Fibroblast of lung (primary cell): ENCODE measurements around the gene ACTN1. TPM values are rescaled to one million over a fixed set of nuclear protein-coding genes. Genes with fewer than 3 reads are reported as not detected.

Experiments
- DNase-seq, 2 donors: peaks; one replicate each; pipeline versions ENCODE4 v3.0.0 to v3.0.0-alpha.2; 2010; ENCODE audit warnings: low read depth in 2 of 2
- H2AFZ ChIP-seq: 2 replicates; pipeline ENCODE4 v1.5.1; 2012; ENCODE audit warnings: low read length, control low read depth, inconsistent platforms
- H3K27ac ChIP-seq: 2 replicates; pipeline ENCODE4 v1.5.1; 2011; ENCODE audit warnings: low read length, control low read depth; ENCODE audit not compliant: insufficient read depth
- H3K27me3 ChIP-seq: 2 replicates; pipeline ENCODE4 v1.5.1; 2011; ENCODE audit warnings: mild to moderate bottlenecking, low read length; ENCODE audit not compliant: control insufficient read depth, insufficient read depth
- H3K36me3 ChIP-seq: 2 replicates; pipeline ENCODE4 v1.5.1; 2011; ENCODE audit warnings: low read length; ENCODE audit not compliant: control insufficient read depth, insufficient read depth
- H3K4me1 ChIP-seq: 2 replicates; pipeline ENCODE4 v1.5.1; 2011; ENCODE audit warnings: low read length; ENCODE audit not compliant: control insufficient read depth, insufficient read depth; ENCODE audit errors: extremely low read depth
- H3K4me2 ChIP-seq: 2 replicates; pipeline ENCODE4 v1.5.1; 2011; ENCODE audit warnings: low read length, control low read depth; ENCODE audit not compliant: insufficient read depth; ENCODE audit errors: extremely low read depth
- H3K4me3 ChIP-seq, 4 experiments: fragments of 200-600 bp in 1 of 4; sonication (generic) in 1 of 4; replicated peaks in 1 of 4; 2 replicates each; pipeline ENCODE4 v1.5.1; 2011 to 2016; ENCODE audit warnings: low read length in 4 of 4, low read depth in 3 of 4, mild to moderate bottlenecking in 3 of 4, control low read depth in 2 of 4, inconsistent platforms in 1 of 4, mixed read lengths in 1 of 4; ENCODE audit not compliant: insufficient read depth in 1 of 4; ENCODE audit errors: control extremely low read depth in 1 of 4
- H3K79me2 ChIP-seq: 2 replicates; pipeline ENCODE4 v1.5.1; 2012; ENCODE audit warnings: mild to moderate bottlenecking, low read length, inconsistent platforms; ENCODE audit not compliant: control insufficient read depth, insufficient read depth
- H3K9ac ChIP-seq: 2 replicates; pipeline ENCODE4 v1.5.1; 2011; ENCODE audit warnings: mild to moderate bottlenecking, low read length, control low read depth; ENCODE audit not compliant: insufficient read depth
- H3K9me3 ChIP-seq: 2 replicates; pipeline ENCODE4 v1.5.1; 2012; ENCODE audit warnings: low read depth, low read length; ENCODE audit not compliant: control insufficient read depth, insufficient read depth
- H4K20me1 ChIP-seq: 2 replicates; pipeline ENCODE4 v1.5.1; 2011; ENCODE audit warnings: low read length; ENCODE audit not compliant: control insufficient read depth, insufficient read depth; ENCODE audit errors: extremely low read depth
- EZH2 ChIP-seq: IDR thresholded peaks from 2 replicates; pipeline ENCODE4 v1.5.1; 2012; ENCODE audit warnings: low read length, control low read depth, mild to moderate bottlenecking; ENCODE audit errors: missing control alignments
- polyA plus RNA-seq, 2 donors: library from polyadenylated mRNA; depleted of rRNA in 1 of 2; stranded (reverse) in 1 of 2; unstranded in 1 of 2; fragments of >200 nt; gene quantifications; 2 replicates each; pipeline ENCODE4 v1.2.1, GENCODE V29; 2011 to 2012; ENCODE audit warnings: missing spikeins in 1 of 2
- total RNA-seq: library from RNA; depleted of rRNA; stranded (reverse); fragments of >200 nt; gene quantifications from 2 replicates; pipeline ENCODE4 v1.2.1, GENCODE V29; 2014
- TF ChIP-seq, protein P1 (sequence below), 2 donors: IDR thresholded peaks in 1 of 2; conservative IDR thresholded peaks in 1 of 2; 1 replicate in 1 of 2; 2 replicates in 1 of 2; pipeline ENCODE4 v1.5.1; 2011 to 2012; ENCODE audit warnings: low read length in 2 of 2, control low read depth in 1 of 2, inconsistent platforms in 1 of 2, low read depth in 1 of 2, mild to moderate bottlenecking in 1 of 2

ACTN1 gene
- total and polyA plus RNA-seq, 2 donors (not counting 1 experiment from before 2014, with no cell fraction given), result 254 to 729 TPM

DNA sequence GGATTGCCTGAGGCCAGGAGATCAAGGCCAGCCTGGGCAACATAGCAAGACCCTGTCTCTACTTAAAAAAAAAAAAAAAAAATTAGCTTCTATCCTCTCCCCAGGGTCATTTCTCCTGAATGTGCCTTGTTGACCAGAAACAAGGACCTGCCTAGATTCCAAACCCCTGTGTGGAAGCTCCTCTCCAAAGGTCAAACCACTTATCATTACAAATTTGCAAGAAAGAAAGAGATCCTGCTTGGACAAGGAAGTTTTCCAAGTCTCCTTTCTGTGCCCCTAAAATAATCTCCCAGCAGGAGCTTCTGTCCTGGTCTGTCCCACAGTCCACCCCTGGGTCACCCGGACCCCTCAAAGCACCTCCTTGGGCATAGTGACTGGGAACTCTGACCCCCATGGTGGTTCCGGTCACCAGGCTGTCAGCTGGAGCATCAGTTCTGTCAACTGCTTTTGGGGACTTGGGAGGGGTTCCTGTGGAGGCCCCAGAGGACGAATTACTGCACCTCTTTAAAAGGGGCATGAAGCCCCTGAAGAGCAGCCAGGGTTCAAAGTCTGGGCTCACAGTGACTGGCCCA is 38.4 kb downstream of the ACTN1 start:
- peaks cover 67% of the 10 kb centered on the region for H3K4me1 ChIP-seq
- no peaks in the 10 kb centered on the region for H3K9me3 ChIP-seq
- H3K9ac ChIP-seq, result no peak overlapping the region
- peak in 1 of 2 donors; percentile 65 for DNase-seq
- TF ChIP-seq EZH2, result no peak
- TF ChIP-seq, protein P1, sequence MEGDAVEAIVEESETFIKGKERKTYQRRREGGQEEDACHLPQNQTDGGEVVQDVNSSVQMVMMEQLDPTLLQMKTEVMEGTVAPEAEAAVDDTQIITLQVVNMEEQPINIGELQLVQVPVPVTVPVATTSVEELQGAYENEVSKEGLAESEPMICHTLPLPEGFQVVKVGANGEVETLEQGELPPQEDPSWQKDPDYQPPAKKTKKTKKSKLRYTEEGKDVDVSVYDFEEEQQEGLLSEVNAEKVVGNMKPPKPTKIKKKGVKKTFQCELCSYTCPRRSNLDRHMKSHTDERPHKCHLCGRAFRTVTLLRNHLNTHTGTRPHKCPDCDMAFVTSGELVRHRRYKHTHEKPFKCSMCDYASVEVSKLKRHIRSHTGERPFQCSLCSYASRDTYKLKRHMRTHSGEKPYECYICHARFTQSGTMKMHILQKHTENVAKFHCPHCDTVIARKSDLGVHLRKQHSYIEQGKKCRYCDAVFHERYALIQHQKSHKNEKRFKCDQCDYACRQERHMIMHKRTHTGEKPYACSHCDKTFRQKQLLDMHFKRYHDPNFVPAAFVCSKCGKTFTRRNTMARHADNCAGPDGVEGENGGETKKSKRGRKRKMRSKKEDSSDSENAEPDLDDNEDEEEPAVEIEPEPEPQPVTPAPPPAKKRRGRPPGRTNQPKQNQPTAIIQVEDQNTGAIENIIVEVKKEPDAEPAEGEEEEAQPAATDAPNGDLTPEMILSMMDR (conservative IDR thresholded peaks at IDR 0.05 in 1 of 2, IDR thresholded peaks at IDR 0.05 in 1 of 2; ENCODE audit: low read depth in 1 of 2, low read length in 2 of 2), result no peak
- no peak overlapping the region for H3K4me2 ChIP-seq
- H3K27me3 ChIP-seq, result no peaks in the 10 kb centered on the region
- peaks cover 5% of the 10 kb centered on the region for H3K36me3 ChIP-seq
- H4K20me1 ChIP-seq, result peaks cover 6% of the 10 kb centered on the region
- H2AFZ ChIP-seq, result no peak overlapping the region
- H3K27ac ChIP-seq, result peak overlapping the region; percentile 68
- H3K79me2 ChIP-seq, result peaks cover 97% of the 10 kb centered on the region
- H3K4me3 ChIP-seq, result no peak overlapping the region

DNA sequence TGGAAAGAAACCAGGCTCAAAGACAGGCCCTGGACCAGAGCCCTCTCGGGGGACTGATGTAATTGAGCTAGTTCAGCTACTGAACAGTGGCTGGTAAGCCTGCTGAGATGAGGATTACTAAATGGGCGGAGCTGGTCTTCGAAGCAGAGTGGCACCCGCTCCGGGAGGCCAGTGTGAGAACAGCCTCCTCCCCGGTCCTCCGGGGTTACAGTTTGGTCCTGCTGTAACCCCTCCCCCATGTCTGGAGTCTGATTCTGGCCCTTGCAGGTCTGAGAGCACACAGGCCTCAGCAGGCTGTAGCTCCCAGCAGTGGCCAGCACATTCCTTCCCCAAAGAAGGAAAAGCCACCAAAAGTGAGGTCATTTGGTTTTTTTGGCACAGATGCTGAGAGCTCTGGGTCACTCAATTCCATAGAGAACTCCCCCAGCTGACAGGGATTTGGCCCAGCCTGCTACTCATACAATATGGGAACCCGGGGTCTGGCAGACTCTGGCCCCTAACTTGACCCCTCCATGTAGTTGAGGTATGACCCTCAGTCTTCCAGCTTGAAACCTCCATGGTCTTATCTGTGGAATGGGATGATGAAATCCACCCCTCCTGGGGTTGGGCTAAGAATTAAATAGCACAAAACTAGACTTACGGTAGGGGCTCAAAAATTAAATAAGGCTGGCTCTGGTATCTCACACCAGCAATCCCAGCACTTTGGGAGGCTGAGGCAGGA is 39.0 kb downstream of the ACTN1 start:
- peaks cover 6% of the 10 kb centered on the region for H4K20me1 ChIP-seq

More for the DNA sequence above, 39.0 kb downstream of the ACTN1 start:
- no peaks in the 10 kb centered on the region for H3K27me3 ChIP-seq
- peak; percentile 98 to 99 for DNase-seq
- H3K27ac ChIP-seq, result peak overlapping the region; percentile 68
- H3K36me3 ChIP-seq, result peaks cover 5% of the 10 kb centered on the region
- no peak overlapping the region for H3K9ac ChIP-seq
- H3K4me1 ChIP-seq, result peaks cover 65% of the 10 kb centered on the region
- H3K79me2 ChIP-seq, result peaks cover 96% of the 10 kb centered on the region
- no peaks in the 10 kb centered on the region for H3K9me3 ChIP-seq
- H2AFZ ChIP-seq, result no peak overlapping the region
- no peak overlapping the region for H3K4me3 ChIP-seq
- H3K4me2 ChIP-seq, result peak overlapping the region; percentile 15
- no peak for TF ChIP-seq EZH2
- TF ChIP-seq, protein P1 (conservative IDR thresholded peaks at IDR 0.05 in 1 of 2, IDR thresholded peaks at IDR 0.05 in 1 of 2; ENCODE audit: low read depth in 1 of 2, low read length in 2 of 2), result no peak
